ENCODE results near the gene CYP2J2.

DNA sequence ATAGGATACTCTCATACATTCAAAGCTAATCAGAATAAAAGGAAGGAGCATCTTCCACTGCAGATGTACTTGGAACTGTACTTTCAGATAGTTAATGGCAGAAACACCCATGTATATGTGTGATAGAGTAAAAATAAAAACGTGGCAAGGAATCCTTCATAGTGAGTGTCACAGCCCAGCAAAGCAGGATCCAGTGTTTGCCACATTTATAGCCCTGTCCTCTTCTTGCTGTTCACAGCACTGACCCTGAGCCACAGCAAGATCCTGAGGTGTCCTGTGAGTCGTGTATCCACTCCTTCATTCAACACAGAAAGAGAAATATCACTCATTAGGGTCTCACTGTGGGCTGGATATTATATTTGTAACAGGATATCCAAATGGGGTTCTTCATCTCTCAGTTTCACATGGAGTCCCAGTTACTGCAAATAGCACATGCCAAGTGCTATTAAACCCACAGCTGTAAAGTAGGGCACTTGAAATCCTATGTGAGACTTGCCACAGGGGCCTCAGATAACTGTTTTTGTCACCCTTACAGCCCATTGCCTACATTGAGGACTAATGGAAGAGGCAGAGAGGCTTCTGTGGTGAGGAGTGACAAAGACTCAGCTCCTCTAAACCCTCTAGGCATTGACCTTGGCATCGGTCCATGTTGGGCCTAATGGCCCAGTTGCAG lies 41.3 kb downstream of the CYP2J2 start:
- TF ChIP-seq, protein P1, sequence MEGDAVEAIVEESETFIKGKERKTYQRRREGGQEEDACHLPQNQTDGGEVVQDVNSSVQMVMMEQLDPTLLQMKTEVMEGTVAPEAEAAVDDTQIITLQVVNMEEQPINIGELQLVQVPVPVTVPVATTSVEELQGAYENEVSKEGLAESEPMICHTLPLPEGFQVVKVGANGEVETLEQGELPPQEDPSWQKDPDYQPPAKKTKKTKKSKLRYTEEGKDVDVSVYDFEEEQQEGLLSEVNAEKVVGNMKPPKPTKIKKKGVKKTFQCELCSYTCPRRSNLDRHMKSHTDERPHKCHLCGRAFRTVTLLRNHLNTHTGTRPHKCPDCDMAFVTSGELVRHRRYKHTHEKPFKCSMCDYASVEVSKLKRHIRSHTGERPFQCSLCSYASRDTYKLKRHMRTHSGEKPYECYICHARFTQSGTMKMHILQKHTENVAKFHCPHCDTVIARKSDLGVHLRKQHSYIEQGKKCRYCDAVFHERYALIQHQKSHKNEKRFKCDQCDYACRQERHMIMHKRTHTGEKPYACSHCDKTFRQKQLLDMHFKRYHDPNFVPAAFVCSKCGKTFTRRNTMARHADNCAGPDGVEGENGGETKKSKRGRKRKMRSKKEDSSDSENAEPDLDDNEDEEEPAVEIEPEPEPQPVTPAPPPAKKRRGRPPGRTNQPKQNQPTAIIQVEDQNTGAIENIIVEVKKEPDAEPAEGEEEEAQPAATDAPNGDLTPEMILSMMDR (optimal IDR thresholded peaks at IDR 0.05 in 1 of 3, IDR thresholded peaks at IDR 0.05 in 1 of 3, conservative IDR thresholded peaks at IDR 0.05 in 1 of 3; ENCODE audit: extremely low read depth in 1 of 3, insufficient read depth in 2 of 3, low read length in 3 of 3): no peak
- no peak for TF ChIP-seq EZH2 (IDR thresholded peaks at IDR 0.05; ENCODE audit: low read length)

All from keratinocyte (primary cell).